Stomach (tissue), 4 donors: ENCODE data around the gene CPEB2.

Source experiments
- EP300 ChIP-seq: sonication (generic); formaldehyde crosslinking; IDR thresholded peaks from one replicate; pipeline ENCODE4 v1.6.1; 2017; ENCODE audit warnings: antibody characterized with exemption
- POLR2AphosphoS5 ChIP-seq, 3 donors: sonication (generic); formaldehyde crosslinking; IDR thresholded peaks; one replicate each; pipeline ENCODE4 v1.6.1; 2016; ENCODE audit warnings: antibody characterized with exemption in 3 of 3
- TF ChIP-seq, protein P1 (sequence below), 7 experiments: fragments of 450-650 bp in 4 of 7; fragments of 200-600 bp in 3 of 7; sonication (generic) in 3 of 7; IDR thresholded peaks; one replicate each; pipeline ENCODE4 v1.5.1; 2016 to 2019; ENCODE audit warnings: antibody characterized with exemption in 7 of 7, control low read depth in 2 of 7, mild to moderate bottlenecking in 1 of 7

DNA sequence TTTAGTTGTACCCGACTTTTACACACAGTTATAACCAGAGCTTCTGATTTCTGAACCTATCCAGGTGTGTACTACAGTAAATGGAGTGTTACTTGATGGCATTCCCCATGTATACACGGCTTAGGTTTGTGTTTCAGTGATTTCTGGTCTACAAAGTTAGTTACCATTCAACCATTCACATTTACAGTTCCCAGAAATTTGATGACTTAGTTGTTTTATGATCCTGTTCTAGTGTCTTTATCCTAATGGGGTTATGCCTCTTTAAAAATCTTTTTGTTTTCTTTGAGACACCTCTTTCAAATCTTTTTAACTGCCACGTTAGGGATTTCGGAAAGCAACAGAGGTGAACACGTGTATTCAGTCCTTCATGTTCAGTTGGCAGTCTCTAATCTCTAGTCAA, 23.4 kb downstream of the CPEB2 start:
- TF ChIP-seq, protein P1, sequence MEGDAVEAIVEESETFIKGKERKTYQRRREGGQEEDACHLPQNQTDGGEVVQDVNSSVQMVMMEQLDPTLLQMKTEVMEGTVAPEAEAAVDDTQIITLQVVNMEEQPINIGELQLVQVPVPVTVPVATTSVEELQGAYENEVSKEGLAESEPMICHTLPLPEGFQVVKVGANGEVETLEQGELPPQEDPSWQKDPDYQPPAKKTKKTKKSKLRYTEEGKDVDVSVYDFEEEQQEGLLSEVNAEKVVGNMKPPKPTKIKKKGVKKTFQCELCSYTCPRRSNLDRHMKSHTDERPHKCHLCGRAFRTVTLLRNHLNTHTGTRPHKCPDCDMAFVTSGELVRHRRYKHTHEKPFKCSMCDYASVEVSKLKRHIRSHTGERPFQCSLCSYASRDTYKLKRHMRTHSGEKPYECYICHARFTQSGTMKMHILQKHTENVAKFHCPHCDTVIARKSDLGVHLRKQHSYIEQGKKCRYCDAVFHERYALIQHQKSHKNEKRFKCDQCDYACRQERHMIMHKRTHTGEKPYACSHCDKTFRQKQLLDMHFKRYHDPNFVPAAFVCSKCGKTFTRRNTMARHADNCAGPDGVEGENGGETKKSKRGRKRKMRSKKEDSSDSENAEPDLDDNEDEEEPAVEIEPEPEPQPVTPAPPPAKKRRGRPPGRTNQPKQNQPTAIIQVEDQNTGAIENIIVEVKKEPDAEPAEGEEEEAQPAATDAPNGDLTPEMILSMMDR (IDR thresholded peaks at IDR 0.05): no peak
- no peak for TF ChIP-seq EP300
- TF ChIP-seq POLR2AphosphoS5 (IDR thresholded peaks at IDR 0.05): no peak
